Transverse colon (tissue), 4 donors: ENCODE data around the gene WASHC2C.
"Not testable (repeated sequence)": the region's sequence is repeated elsewhere in the genome, so short reads cannot be mapped to it uniquely, and the experiment has no call there.

Experiments used
- CTCF ChIP-seq, 5 experiments: fragments of 200-600 bp in 3 of 5; fragments of 450-650 bp in 2 of 5; sonication (generic) in 3 of 5; IDR thresholded peaks; 1 replicate in 2 of 5; 2 replicates in 3 of 5; pipeline ENCODE4 v1.5.1; 2016 to 2017; ENCODE audit warnings: antibody characterized with exemption in 5 of 5, inconsistent platforms in 3 of 5, mild to moderate bottlenecking in 2 of 5, moderate library complexity in 1 of 5
- EP300 ChIP-seq: sonication (generic); formaldehyde crosslinking; IDR thresholded peaks from one replicate; pipeline ENCODE4 v1.6.1; 2017; ENCODE audit warnings: antibody characterized with exemption, low read depth
- POLR2A ChIP-seq: fragments of 450-650 bp; IDR thresholded peaks from one replicate; pipeline ENCODE4 v1.6.1; 2016; ENCODE audit warnings: antibody characterized with exemption, mild to moderate bottlenecking, moderate library complexity
- POLR2AphosphoS5 ChIP-seq, 3 donors: sonication (generic); formaldehyde crosslinking; IDR thresholded peaks; one replicate each; pipeline ENCODE4 v1.6.1; 2016; ENCODE audit warnings: antibody characterized with exemption in 3 of 3

GRCh38 chr10:45755083-45755482, 28.0 kb downstream of the WASHC2C start:
- not testable (repeated sequence) for TF ChIP-seq CTCF (IDR thresholded peaks at IDR 0.05); POLR2AphosphoS5 (IDR thresholded peaks at IDR 0.05); POLR2A; EP300
